Epidermal melanocyte (primary cell): Measurements from ENCODE around the gene AZIN2.
"Not testable (repeated sequence)": the region's sequence is repeated elsewhere in the genome, so short reads cannot be mapped to it uniquely, and the experiment has no call there.

Experiments
- DNase-seq: peaks from one replicate; pipeline ENCODE4 v3.0.0; 2011; ENCODE audit warnings: low spot score; ENCODE audit not compliant: insufficient read length

Gene AZIN2

GRCh38 chr1:33094486-33094885, 13.5 kb downstream of the AZIN2 start:
- no peak for DNase-seq

GRCh38 chr1:33094971-33095604, 14.1 kb downstream of the AZIN2 start:
- peak; percentile 62 for DNase-seq

GRCh38 chr1:33096363-33097005, 15.5 kb downstream of the AZIN2 start:
- DNase-seq, result no peak

GRCh38 chr1:33097137-33097611, 16.2 kb downstream of the AZIN2 start:
- no peak for DNase-seq

GRCh38 chr1:33097762-33098161, 16.8 kb downstream of the AZIN2 start:
- no peak for DNase-seq

GRCh38 chr1:33098371-33098770, 17.4 kb downstream of the AZIN2 start:
- no peak for DNase-seq

GRCh38 chr1:33099290-33100118, 18.6 kb downstream of the AZIN2 start:
- DNase-seq, result peak; percentile 92

GRCh38 chr1:33100119-33100415, 19.1 kb downstream of the AZIN2 start:
- DNase-seq, result not testable (repeated sequence)

GRCh38 chr1:33110477-33110876, 29.5 kb downstream of the AZIN2 start:
- DNase-seq, result no peak

GRCh38 chr1:33111965-33112364, 31.0 kb downstream of the AZIN2 start:
- no peak for DNase-seq

GRCh38 chr1:33117440-33118085, 36.6 kb downstream of the AZIN2 start:
- DNase-seq, result no peak

- DNase-seq, result no peak
These were observed 37.3 kb downstream of the AZIN2 start for GRCh38 chr1:33118274-33118673.

- no peak for DNase-seq
These were observed 38.1 kb downstream of the AZIN2 start for GRCh38 chr1:33119050-33119449.

GRCh38 chr1:33119532-33120217, 38.7 kb downstream of the AZIN2 start:
- no peak for DNase-seq

GRCh38 chr1:33120436-33121231, 39.7 kb downstream of the AZIN2 start:
- DNase-seq, result no peak

- no peak for DNase-seq
These were observed 40.8 kb downstream of the AZIN2 start for GRCh38 chr1:33121728-33122127.

- no peak for DNase-seq
These were observed 41.7 kb downstream of the AZIN2 start for GRCh38 chr1:33122483-33123178.

- no peak for DNase-seq
These were observed 42.3 kb downstream of the AZIN2 start for GRCh38 chr1:33123266-33123665.

GRCh38 chr1:33124647-33125046, 43.7 kb downstream of the AZIN2 start:
- DNase-seq, result not testable (repeated sequence)
